GM12892 (cell line): ENCODE data around the gene PLEKHN1.

Experiments used
- POLR2A ChIP-seq: IDR thresholded peaks from 2 replicates; pipeline ENCODE4 v1.6.1; 2011; ENCODE audit warnings: low read depth, low read length, control low read depth
- POLR2AphosphoS5 ChIP-seq: IDR thresholded peaks from 2 replicates; pipeline ENCODE4 v1.6.1; 2011; ENCODE audit warnings: low read depth, low read length, control low read depth

- no peak for TF ChIP-seq POLR2AphosphoS5
- no peak for TF ChIP-seq POLR2A
These were observed 5.7 kb upstream of the PLEKHN1 start, which contains the start of gene KLHL17 for GRCh38 chr1:960363-961131.
